Measurements from ENCODE around the gene TNC.

DNA sequence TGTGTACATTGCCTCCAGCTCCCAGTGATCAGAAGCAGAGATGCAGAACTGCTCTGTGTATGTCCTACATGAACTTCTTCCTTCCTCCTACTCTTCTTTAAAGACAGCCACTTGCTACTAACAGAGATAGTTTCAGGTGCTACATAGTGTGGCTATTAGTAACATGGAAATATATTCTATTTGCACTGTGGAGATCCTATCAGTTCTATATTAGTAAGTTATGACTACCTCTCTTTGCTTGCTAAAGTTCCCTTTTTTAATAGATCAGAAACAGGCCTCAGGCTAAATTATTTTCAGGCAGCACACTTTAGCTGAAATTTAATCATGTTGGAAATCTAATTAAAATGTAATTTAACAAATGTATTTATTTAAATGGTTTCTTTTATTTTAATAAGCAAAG is 123.2 kb downstream of the TNC start:
- TF ChIP-seq CTCF (IDR thresholded peaks at IDR 0.05) (no peak), EP300 (IDR thresholded peaks at IDR 0.05) (no peak), POLR2A (IDR thresholded peaks at IDR 0.05) (no peak)
